ENCODE results near the gene SPATA9. TPM values are rescaled to one million over a fixed set of nuclear protein-coding genes. Genes with fewer than 3 reads are reported as not detected.
A peak's percentile ranks its signal among the peaks of the same experiment; 100 is the strongest.

Gene SPATA9
- total and polyA plus RNA-seq, 2 of the 13 experiments (the other 11 are each of a cell fraction or from before 2014, with no cell fraction given): not detected

GRCh38 chr5:95620870-95621838, 61.6 kb downstream of the SPATA9 start (continued):
- peak; percentile 48; the same call in 1 of the 2 replicates for TF ChIP-seq ARID5B (CRISPR knock-in tag; IDR thresholded peaks at IDR 0.05)
- peak; percentile 72; the same call in 1 of the 2 replicates for TF ChIP-seq ZNF788 (CRISPR knock-in tag; IDR thresholded peaks at IDR 0.05; ENCODE audit: borderline replicate concordance)
- TF ChIP-seq SIN3A (IDR thresholded peaks at IDR 0.05; ENCODE audit: borderline replicate concordance, low read depth, low read length): no peak
- no peak for TF ChIP-seq MNT (IDR thresholded peaks at IDR 0.05)
- no peak for TF ChIP-seq SCMH1 (CRISPR knock-in tag; IDR thresholded peaks at IDR 0.05; ENCODE audit: borderline replicate concordance)
- TF ChIP-seq FUBP1 (CRISPR knock-in tag; IDR thresholded peaks at IDR 0.05; ENCODE audit: borderline replicate concordance): no peak
- TF ChIP-seq SMAD1 (CRISPR knock-in tag; IDR thresholded peaks at IDR 0.05; ENCODE audit: borderline replicate concordance, low read depth): peak; percentile 60; the same call in 1 of the 2 replicates
- TF ChIP-seq ZMYM2 (CRISPR knock-in tag; IDR thresholded peaks at IDR 0.05): 0 out of 2 replicates have a peak, but pooled peaks have one; percentile 21
- TF ChIP-seq ZNF576 (CRISPR knock-in tag; IDR thresholded peaks at IDR 0.05): no peak
- no peak for TF ChIP-seq ZSCAN9 (CRISPR knock-in tag; IDR thresholded peaks at IDR 0.05; ENCODE audit: borderline replicate concordance)
- peak; percentile 30; the same call in 1 of the 2 replicates for TF ChIP-seq FOSL1 (CRISPR knock-in tag; IDR thresholded peaks at IDR 0.05; ENCODE audit: borderline replicate concordance)
- TF ChIP-seq SRF (IDR thresholded peaks at IDR 0.05; ENCODE audit: low read depth, low read length): no peak
- TF ChIP-seq RBAK (CRISPR knock-in tag; IDR thresholded peaks at IDR 0.05): no peak
- no peak for TF ChIP-seq NR2F1 (CRISPR knock-in tag; IDR thresholded peaks at IDR 0.05)
- TF ChIP-seq ZNF496 (CRISPR knock-in tag; IDR thresholded peaks at IDR 0.05; ENCODE audit: insufficient replicate concordance): no peak
